NCI-H748 (cell line): ENCODE data around the gene SACS.

Experiments used
- DNase-seq: peaks from one replicate; lab custom pipeline; 2025; ENCODE audit not compliant: unreplicated experiment; lab: John Stamatoyannopoulos, UW

SACS gene

DNA sequence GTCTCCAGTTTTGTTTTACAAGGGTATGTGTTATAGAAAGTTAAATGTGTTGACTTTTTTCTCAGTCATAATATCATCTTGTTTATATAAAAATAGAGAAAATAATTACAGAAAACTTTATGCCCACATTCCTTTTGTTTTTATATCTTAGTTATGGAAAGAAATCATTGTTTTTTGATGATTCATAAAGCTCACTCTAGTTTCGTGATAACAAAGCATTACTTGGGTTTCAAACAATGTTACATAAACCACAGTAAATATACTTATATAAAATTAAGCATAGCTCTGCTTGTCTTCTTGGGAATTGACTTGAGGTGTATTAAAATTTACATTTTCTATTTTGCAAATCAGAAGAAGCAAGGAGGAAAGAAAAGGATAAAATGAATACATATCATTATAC, 140.9 kb downstream of the SACS start:
- DNase-seq, result no peak

DNA sequence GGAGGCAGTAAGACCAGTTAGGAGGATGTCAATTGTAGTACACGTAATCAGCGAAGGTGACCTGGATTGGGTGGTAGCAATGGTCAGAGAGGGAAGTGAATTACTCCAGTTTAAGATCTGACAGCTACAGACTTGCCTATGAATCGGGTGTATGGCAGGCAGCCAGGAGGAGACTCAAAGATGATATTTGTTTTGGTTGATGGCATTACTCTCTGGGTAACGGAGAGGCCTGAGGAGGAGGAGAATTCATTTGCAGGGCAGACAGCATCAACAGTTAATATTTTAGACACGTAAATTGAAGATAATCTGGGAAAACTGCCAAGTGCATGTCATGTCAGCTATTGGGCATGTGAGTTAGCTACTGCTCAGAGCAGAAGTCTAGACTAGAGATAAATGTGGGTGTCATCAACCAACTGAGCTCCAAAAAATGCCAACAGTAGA, 143.6 kb downstream of the SACS start:
- DNase-seq, result peak; percentile 62

DNA sequence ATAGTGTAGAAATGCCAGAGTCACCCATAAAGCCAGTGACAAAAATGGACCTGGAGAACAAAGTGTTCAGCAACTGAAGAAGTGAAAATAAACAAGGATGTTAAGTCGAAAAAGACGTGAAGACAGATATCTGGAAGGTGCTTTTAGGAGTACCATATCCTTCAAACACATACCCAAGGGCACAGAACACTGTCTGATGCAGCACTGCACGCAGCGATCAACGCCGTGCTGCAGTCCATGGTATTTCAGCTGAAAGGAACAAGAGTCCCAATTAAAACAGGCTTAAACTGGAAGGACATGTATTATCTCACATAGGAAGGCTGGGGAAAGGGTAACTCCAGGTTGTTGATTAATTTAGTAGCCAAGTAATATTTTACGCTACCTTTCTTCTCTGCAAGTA, 144.5 kb downstream of the SACS start:
- no peak for DNase-seq

DNA sequence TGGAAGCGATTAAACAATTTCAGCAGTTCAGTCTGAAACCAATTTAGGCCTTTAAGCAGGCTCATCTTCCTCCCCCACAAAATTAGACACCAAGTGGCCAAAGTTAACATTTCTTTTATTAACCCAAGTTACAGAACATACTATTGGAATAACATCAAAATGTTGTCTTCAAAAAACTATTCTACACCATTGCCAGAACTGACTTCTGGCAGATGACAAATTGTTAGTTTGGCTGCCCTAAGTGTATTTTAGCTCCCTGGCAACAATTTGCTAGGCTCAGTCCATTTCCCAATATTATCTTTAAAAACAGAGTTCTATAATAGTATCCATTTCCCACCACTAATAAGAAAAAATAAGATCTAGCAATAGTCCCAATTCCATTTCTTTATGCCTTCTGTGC, 144.9 kb downstream of the SACS start:
- no peak for DNase-seq

DNA sequence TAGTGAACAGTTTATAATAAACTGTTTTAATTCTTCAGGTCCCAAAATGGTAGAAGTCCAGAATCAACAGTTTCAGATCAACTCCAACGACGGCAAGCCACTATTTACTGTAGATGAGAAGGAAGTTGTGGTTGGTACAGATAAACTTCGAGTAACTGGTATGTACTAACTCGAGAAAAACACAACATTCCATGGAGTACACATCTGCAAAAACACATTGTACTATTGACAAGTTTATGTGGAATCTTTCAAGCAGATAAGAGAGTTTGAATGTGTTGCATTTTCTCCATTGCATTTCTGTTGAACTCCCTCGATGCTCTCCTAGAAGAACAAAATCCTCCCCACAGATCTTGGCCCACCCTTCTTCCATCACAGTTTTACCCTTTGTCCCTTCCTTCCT, 154.2 kb downstream of the SACS start:
- no peak for DNase-seq
